HepG2 (cell line): ENCODE results near the gene NKAIN2. TPM values are rescaled to one million over a fixed set of nuclear protein-coding genes. Genes with fewer than 3 reads are reported as not detected.

ENCODE experiments used
- ATAC-seq: fragments of 200-7000 bp; cut with Tn5 transposase; 3 replicates; pipeline ENCODE4 v1.9.1; 2020; ENCODE audit warnings: mild to moderate bottlenecking, moderate library complexity
- BruUV-seq: library from RNA; stranded (reverse); fragments of 400-500 nt; replicated peaks from 2 replicates; lab custom pipeline; 2021; lab: Mats Ljungman, UMichigan
- CTCF ChIA-PET: fragments of 300-600 bp; formaldehyde crosslinking; extraction: SDS; loops from one replicate; lab custom pipeline; 2021; ENCODE audit warnings: low total read pairs, inconsistent platforms, low intra/inter-chr PET ratio; lab: Yijun Ruan, JAX
- POLR2A ChIA-PET: fragments of 350-600 bp; sonication (Branson Sonifier 250); formaldehyde crosslinking; loops from one replicate; lab custom pipeline; 2020; ENCODE audit warnings: antibody characterized with exemption, inconsistent platforms; lab: Yijun Ruan, JAX
- DNase-seq: peaks from one replicate; pipeline ENCODE4 v3.0.0-alpha.2; 2015; ENCODE audit warnings: low spot score
- FAIRE-seq: peaks from 3 replicates; lab custom pipeline; 2011; peaks lifted over from hg19 to GRCh38; lab: Jason Lieb, UNC
- H2AFZ ChIP-seq: one replicate; pipeline ENCODE4 v1.6.1; 2011; ENCODE audit warnings: low read length, inconsistent platforms
- H3K27ac ChIP-seq: fragments of 300-600 bp; 3 replicates; pipeline ENCODE4 v1.8.0; 2011; ENCODE audit warnings: mixed run types, mild to moderate bottlenecking, mixed read lengths, low read length, inconsistent platforms; ENCODE audit not compliant: insufficient read depth; ENCODE audit errors: extremely low read length
- H3K27me3 ChIP-seq, 2 experiments: fragments of 200-600 bp in 1 of 2; 2 replicates in 1 of 2; 3 replicates in 1 of 2; pipeline versions ENCODE4 v1.6.0 to v1.8.0; 2011; ENCODE audit warnings: low read length in 2 of 2, mild to moderate bottlenecking in 2 of 2, moderate library complexity in 2 of 2, inconsistent platforms in 1 of 2; ENCODE audit not compliant: insufficient read depth in 2 of 2, control insufficient read depth in 1 of 2
- H3K36me3 ChIP-seq, 2 experiments: fragments of 200-600 bp in 1 of 2; replicated peaks in 1 of 2; 2 replicates in 1 of 2; 3 replicates in 1 of 2; pipeline versions ENCODE4 v1.5.1 to v1.8.0; 2011; ENCODE audit warnings: low read length in 2 of 2, inconsistent platforms in 1 of 2; ENCODE audit not compliant: insufficient read depth in 2 of 2, control insufficient read depth in 1 of 2
- H3K4me1 ChIP-seq: 2 replicates; pipeline ENCODE4 v1.5.1; 2012; ENCODE audit warnings: low read length, inconsistent platforms; ENCODE audit not compliant: insufficient read depth
- H3K4me2 ChIP-seq: 2 replicates; pipeline ENCODE4 v1.6.0; 2011; ENCODE audit warnings: low read depth, low read length, inconsistent platforms
- H3K4me3 ChIP-seq, 3 experiments: fragments of 200-600 bp in 1 of 3; sonication (generic), shearing (Covaris generic) in 1 of 3; replicated peaks in 1 of 3; 2 replicates each; pipeline ENCODE4 v1.5.1; 2011 to 2016; ENCODE audit warnings: low read length in 3 of 3, inconsistent platforms in 2 of 3, low read depth in 2 of 3, mild to moderate bottlenecking in 2 of 3, control low read depth in 1 of 3, mixed read lengths in 1 of 3; ENCODE audit not compliant: insufficient read depth in 1 of 3
- H3K79me2 ChIP-seq: one replicate; pipeline ENCODE4 v1.6.1; 2011; ENCODE audit warnings: low read length, inconsistent platforms; ENCODE audit not compliant: insufficient read depth
- H3K9ac ChIP-seq: 2 replicates; pipeline ENCODE4 v1.6.0; 2011; ENCODE audit warnings: mild to moderate bottlenecking, low read depth, low read length, inconsistent platforms; ENCODE audit not compliant: insufficient read depth
- H3K9me3 ChIP-seq: 2 replicates; pipeline ENCODE4 v1.5.1; 2012; ENCODE audit warnings: mild to moderate bottlenecking, low read length
- H4K20me1 ChIP-seq: 2 replicates; pipeline ENCODE4 v1.6.0; 2011; ENCODE audit warnings: inconsistent platforms, mild to moderate bottlenecking, low read length, moderate library complexity; ENCODE audit not compliant: insufficient read depth
- ARNT ChIP-seq: fragments of 450-650 bp; IDR thresholded peaks from 2 replicates; pipeline ENCODE4 v1.6.1; 2017
- BRD4 ChIP-seq: sonication (generic); formaldehyde crosslinking; IDR thresholded peaks from 2 replicates; pipeline ENCODE4 v1.4.0; 2020; ENCODE audit warnings: missing genetic modification reagents
- CREBL2 ChIP-seq: sonication (generic); formaldehyde crosslinking; IDR thresholded peaks from 2 replicates; pipeline ENCODE4 v1.8.1; 2023; ENCODE audit warnings: missing genetic modification reagents, mild to moderate bottlenecking, borderline replicate concordance
- DMAP1 ChIP-seq: IDR thresholded peaks from 2 replicates; pipeline ENCODE4 v1.6.1; 2016
- DNMT3B ChIP-seq: conservative IDR thresholded peaks from 2 replicates; pipeline ENCODE4 v1.6.1; 2016; ENCODE audit warnings: missing biosample characterization, control low read depth
- E2F2 ChIP-seq: sonication (generic); formaldehyde crosslinking; IDR thresholded peaks from 2 replicates; pipeline ENCODE4 v1.4.0; 2020; ENCODE audit warnings: missing genetic modification reagents, borderline replicate concordance
- GZF1 ChIP-seq: sonication (generic); formaldehyde crosslinking; IDR thresholded peaks from 2 replicates; pipeline ENCODE4 v1.5.1; 2020; ENCODE audit warnings: mild to moderate bottlenecking, missing genetic modification reagents
- NFRKB ChIP-seq: fragments of 450-650 bp; IDR thresholded peaks from 2 replicates; pipeline ENCODE4 v1.6.1; 2017
- PHF21A ChIP-seq: sonication (generic); formaldehyde crosslinking; IDR thresholded peaks from 2 replicates; pipeline ENCODE4 v1.5.0; 2020; ENCODE audit warnings: mild to moderate bottlenecking, missing genetic modification reagents
- SKIL ChIP-seq: sonication (generic); formaldehyde crosslinking; IDR thresholded peaks from 2 replicates; pipeline ENCODE4 v1.8.0; 2022; ENCODE audit warnings: missing genetic modification reagents, mild to moderate bottlenecking, moderate library complexity, borderline replicate concordance
- SP140L ChIP-seq: sonication (generic); formaldehyde crosslinking; IDR thresholded peaks from 2 replicates; pipeline ENCODE4 v1.4.0; 2020; ENCODE audit warnings: missing genetic modification reagents, borderline replicate concordance
- SRF ChIP-seq: IDR thresholded peaks from 2 replicates; pipeline ENCODE4 v1.6.1; 2011; ENCODE audit warnings: mild to moderate bottlenecking, low read depth, low read length, moderate library complexity
- SRSF4 ChIP-seq: fragments of 200-400 bp; formaldehyde crosslinking; IDR thresholded peaks from one replicate; pipeline ENCODE4 v1.6.1; 2018; ENCODE audit warnings: mild to moderate bottlenecking, low read depth, low read length, moderate library complexity; ENCODE audit not compliant: poor library complexity, severe bottlenecking
- TCF7L2 ChIP-seq: IDR thresholded peaks from 2 replicates; pipeline ENCODE4 v1.6.1; 2011; ENCODE audit warnings: mild to moderate bottlenecking, low read depth, low read length, moderate library complexity
- USF2 ChIP-seq, 2 experiments: sonication (generic) in 1 of 2; formaldehyde crosslinking in 1 of 2; IDR thresholded peaks; 2 replicates each; pipeline versions ENCODE4 v1.5.1 to v1.6.1; 2011 to 2020; ENCODE audit warnings: borderline replicate concordance in 1 of 2, low read depth in 1 of 2, low read length in 1 of 2, mild to moderate bottlenecking in 1 of 2, missing genetic modification reagents in 1 of 2, moderate library complexity in 1 of 2
- ZBTB39 ChIP-seq: sonication (generic); formaldehyde crosslinking; IDR thresholded peaks from 2 replicates; pipeline ENCODE4 v1.5.0; 2020; ENCODE audit warnings: missing genetic modification reagents
- ZNF747 ChIP-seq: sonication (generic); formaldehyde crosslinking; IDR thresholded peaks from 2 replicates; pipeline ENCODE4 v1.8.1; 2023; ENCODE audit warnings: missing genetic modification reagents, mild to moderate bottlenecking, borderline replicate concordance
- ZNF841 ChIP-seq: sonication (generic); formaldehyde crosslinking; IDR thresholded peaks from 2 replicates; pipeline ENCODE4 v1.8.1; 2023; ENCODE audit warnings: missing genetic modification reagents, borderline replicate concordance
- WGBS: methylation state at CpG from one replicate; pipeline ENCODE4 v1.1.6; 2017; ENCODE audit warnings: low lambda C conversion rate; 5-methylcytosine and 5-hydroxymethylcytosine counted together
- in situ Hi-C: cut with HindIII; loops from 2 replicates; pipeline ENCODE4 v1.10.0; 2017; ENCODE audit warnings: low pct_unique_long_range_greater_than_20kb; ENCODE audit not compliant: extremely low pct_ligation_motif_present
- intact Hi-C: fragments of 100-400 bp; cut with micrococcal nuclease; formaldehyde crosslinking; loops from one replicate; pipeline ENCODE4 v1.10.0; 2022; ENCODE audit not compliant: unreplicated experiment
- polyA plus RNA-seq, 8 experiments: library from polyadenylated mRNA; depleted of rRNA in 3 of 8; stranded (reverse) in 7 of 8; unstranded in 1 of 8; fragments of >200 nt; fragmentation: Illumina TruSeq in 4 of 8; extraction: Trizol in 4 of 8; gene quantifications; 2 replicates each; pipeline versions ENCODE4 v1.2.1 to v1.2.3, GENCODE V29; 2011 to 2016; ENCODE audit warnings: low read depth in 4 of 8, missing spikeins in 1 of 8, mixed read lengths in 1 of 8; ENCODE audit not compliant: insufficient read depth in 1 of 8
- total RNA-seq, 5 experiments: library from RNA; depleted of rRNA; stranded (reverse); fragments of >200 nt; fragmentation: Illumina TruSeq; extraction: Trizol; gene quantifications; 2 replicates each; pipeline ENCODE4 v1.2.3, GENCODE V29; 2016; ENCODE audit warnings: low read depth in 1 of 5

NKAIN2 gene
- total and polyA plus RNA-seq, 2 of the 13 experiments (the other 11 are each of a cell fraction or from before 2014, with no cell fraction given), result not detected

GRCh38 chr6:124495665-124496190, 692.1 kb downstream of the NKAIN2 start (continued):
- no peak for TF ChIP-seq SKIL
- TF ChIP-seq PHF21A, result no peak
- no peak for TF ChIP-seq GZF1 (CRISPR knock-in tag)
- no peak for TF ChIP-seq DNMT3B
- TF ChIP-seq ZNF747, result no peak
- TF ChIP-seq NFRKB, result no peak
- no peak for TF ChIP-seq E2F2 (CRISPR knock-in tag)
- TF ChIP-seq DMAP1 (CRISPR knock-in tag), result no peak
- TF ChIP-seq SRSF4, result no peak

- Histone ChIP-seq H3K79me2 (no peaks in the 10 kb centered on the region), H2AFZ (no peak overlapping the region), H3K36me3 (no peaks in the 10 kb centered on the region), H3K9ac (no peak overlapping the region), H3K27ac (no peak overlapping the region), H3K4me1 (no peaks in the 10 kb centered on the region), H3K27me3 (no peaks in the 10 kb centered on the region), H4K20me1 (no peaks in the 10 kb centered on the region), H3K4me3 (no peak overlapping the region), H3K4me2 (no peak overlapping the region), H3K9me3 (no peaks in the 10 kb centered on the region)
- FAIRE-seq, result no peak
- in situ Hi-C loops (no loop called here), intact Hi-C loops (no loop called here)
- ChIA-PET POLR2A (no interaction called here), CTCF (no interaction called here)
- no TSS peak for BruUV-seq
- no peak for DNase-seq
- ATAC-seq, result no peak
- 6% methylated on average over 1 of the region's 1 CpG for WGBS
- TF ChIP-seq SP140L (CRISPR knock-in tag) (no peak), ZNF841 (no peak), SRF (no peak), BRD4 (CRISPR knock-in tag) (no peak), TCF7L2 (no peak), USF2 (IDR thresholded peaks at IDR 0.05; ENCODE audit: low read depth, low read length) (no peak), USF2 (CRISPR knock-in tag; IDR thresholded peaks at IDR 0.05; ENCODE audit: borderline replicate concordance) (no peak), CREBL2 (CRISPR knock-in tag) (no peak), ZBTB39 (CRISPR knock-in tag) (no peak), ARNT (no peak), NFRKB (no peak)
These were observed 692.7 kb downstream of the NKAIN2 start for GRCh38 chr6:124496334-124496733.
